ENCODE data around the gene UBE2L6.

Gene UBE2L6

GRCh38 chr11:57527056-57527631, 40.3 kb downstream of the UBE2L6 start:
- no peak for DNase-seq

GRCh38 chr11:57523419-57523818, 44.1 kb downstream of the UBE2L6 start:
- DNase-seq, result no peak

GRCh38 chr11:57521116-57521515, 46.4 kb downstream of the UBE2L6 start:
- DNase-seq, result no peak

GRCh38 chr11:57516061-57516443, 51.4 kb downstream of the UBE2L6 start:
- DNase-seq, result no peak

GRCh38 chr11:57515332-57516060, 52.0 kb downstream of the UBE2L6 start, which contains the start of gene SLC43A1:
Gene SLC43A1, minus strand, starts transcription at chr11:57515702. Its CDS starts 1,591 bp downstream, at chr11:57514111.
- no peak for DNase-seq

GRCh38 chr11:57514538-57515331, 52.7 kb downstream of the UBE2L6 start:
- DNase-seq, result no peak

- DNase-seq, result no peak
Observed at GRCh38 chr11:57513911-57514537, 53.4 kb downstream of the UBE2L6 start.

- DNase-seq, result no peak
Observed at GRCh38 chr11:57513452-57513795, 54.0 kb downstream of the UBE2L6 start.

- DNase-seq, result no peak
Observed at GRCh38 chr11:57512646-57513451, 54.6 kb downstream of the UBE2L6 start.

GRCh38 chr11:57511741-57512430, 55.6 kb downstream of the UBE2L6 start:
- DNase-seq, result no peak

GRCh38 chr11:57508341-57509170, 58.9 kb downstream of the UBE2L6 start:
- DNase-seq, result no peak

- no peak for DNase-seq
Observed at GRCh38 chr11:57506522-57506921, 61.0 kb downstream of the UBE2L6 start.

- no peak for DNase-seq
Observed at GRCh38 chr11:57504511-57504910, 63.0 kb downstream of the UBE2L6 start.

GRCh38 chr11:57502870-57503269, 64.6 kb downstream of the UBE2L6 start:
- no peak for DNase-seq

- no peak for DNase-seq
Observed at GRCh38 chr11:57502376-57502775, 65.1 kb downstream of the UBE2L6 start.

GRCh38 chr11:57501953-57502352, 65.5 kb downstream of the UBE2L6 start:
- no peak for DNase-seq
